ENCODE measurements around the gene REV1.

REV1 gene

GRCh38 chr2:99420031-99420430 is 69.8 kb downstream of the REV1 start:
- ChIA-PET POLR2A (ENCODE audit: low non-redundant PET) (no interaction called here), CTCF (no interaction called here)
- H3K27ac ChIP-seq, result peak overlapping the region; percentile 39; the same call in 1 of the 2 replicates
- TF ChIP-seq CTCF (conservative IDR thresholded peaks at IDR 0.05; ENCODE audit: low read depth), result no peak
- peak; percentile 16 for DNase-seq (ENCODE audit: low spot score)

- H3K27ac ChIP-seq, result no peak overlapping the region
- CTCF ChIA-PET, result no interaction called here
- no peak for DNase-seq (ENCODE audit: low spot score)
- POLR2A ChIA-PET (ENCODE audit: low non-redundant PET), result no interaction called here
- no peak for TF ChIP-seq CTCF (conservative IDR thresholded peaks at IDR 0.05; ENCODE audit: low read depth)
Measured at GRCh38 chr2:99417396-99417795, 72.4 kb downstream of the REV1 start.

- DNase-seq (ENCODE audit: low spot score), result no peak
- TF ChIP-seq CTCF (conservative IDR thresholded peaks at IDR 0.05; ENCODE audit: low read depth), result no peak
- no peak overlapping the region for H3K27ac ChIP-seq
- CTCF ChIA-PET, result no interaction called here
- POLR2A ChIA-PET (ENCODE audit: low non-redundant PET), result no interaction called here
Measured at GRCh38 chr2:99414566-99414965, 75.3 kb downstream of the REV1 start.

GRCh38 chr2:99410276-99410675 is 79.5 kb downstream of the REV1 start:
- ChIA-PET CTCF (interaction anchor here (0.6 kb wide), 1 partner anchor 817 kb away, joined by 5 read pairs; no protein-coding TSS in a partner anchor), POLR2A (ENCODE audit: low non-redundant PET) (no interaction called here)
- no peak for DNase-seq (ENCODE audit: low spot score)
- TF ChIP-seq CTCF (conservative IDR thresholded peaks at IDR 0.05; ENCODE audit: low read depth), result no peak
- no peak overlapping the region for H3K27ac ChIP-seq

- H3K27ac ChIP-seq, result no peak overlapping the region
- POLR2A ChIA-PET (ENCODE audit: low non-redundant PET), result no interaction called here
- CTCF ChIA-PET, result interaction anchor here (0.9 kb wide), 1 partner anchor 78 kb away, joined by 4 read pairs; no protein-coding TSS in a partner anchor
- DNase-seq (ENCODE audit: low spot score), result no peak
- no peak for TF ChIP-seq CTCF (conservative IDR thresholded peaks at IDR 0.05; ENCODE audit: low read depth)
Measured at GRCh38 chr2:99406137-99406536, 83.7 kb downstream of the REV1 start.

GRCh38 chr2:99404797-99405669 is 84.8 kb downstream of the REV1 start:
- no peak overlapping the region for H3K27ac ChIP-seq
- no peak for TF ChIP-seq CTCF (conservative IDR thresholded peaks at IDR 0.05; ENCODE audit: low read depth)
- no peak for DNase-seq (ENCODE audit: low spot score)
- POLR2A ChIA-PET (ENCODE audit: low non-redundant PET), result no interaction called here
- CTCF ChIA-PET, result no interaction called here
